DOHH2 (cell line): Measurements from ENCODE around the gene MRPL43.

Experiments
- EZH2phosphoT487 ChIP-seq: fragments of 200-600 bp; sonication (generic); IDR thresholded peaks from 2 replicates; pipeline ENCODE4 v1.6.1; 2017; ENCODE audit warnings: borderline replicate concordance, mild to moderate bottlenecking, antibody characterized with exemption, low read length, moderate library complexity, mixed read lengths
- TF ChIP-seq, protein P1 (sequence below): fragments of 200-600 bp; sonication (generic); IDR thresholded peaks from one replicate; pipeline ENCODE4 v1.5.1; 2014; ENCODE audit warnings: antibody characterized with exemption, mild to moderate bottlenecking, low read depth, low read length; ENCODE audit not compliant: poor library complexity, severe bottlenecking

DNA sequence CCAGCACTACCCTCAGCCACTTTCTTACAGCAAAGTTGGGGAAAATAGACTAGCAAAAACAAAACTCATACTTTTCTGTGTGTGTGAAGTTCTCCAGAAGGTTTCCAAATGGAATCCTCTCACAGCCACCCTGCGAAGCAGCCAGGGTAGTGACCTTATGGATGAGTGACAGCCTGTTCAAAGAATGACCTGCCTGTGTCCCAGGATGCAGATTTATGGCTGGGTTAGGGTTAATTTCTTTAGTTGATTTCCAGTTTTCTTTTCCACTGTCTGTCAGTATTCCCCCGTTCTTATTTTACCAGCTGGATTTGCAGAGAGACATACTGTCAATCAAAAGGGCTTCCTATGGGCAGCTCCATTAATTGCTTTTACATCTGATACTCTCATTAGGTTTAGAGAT lies 20.4 kb downstream of the MRPL43 start:
- TF ChIP-seq, protein P1, sequence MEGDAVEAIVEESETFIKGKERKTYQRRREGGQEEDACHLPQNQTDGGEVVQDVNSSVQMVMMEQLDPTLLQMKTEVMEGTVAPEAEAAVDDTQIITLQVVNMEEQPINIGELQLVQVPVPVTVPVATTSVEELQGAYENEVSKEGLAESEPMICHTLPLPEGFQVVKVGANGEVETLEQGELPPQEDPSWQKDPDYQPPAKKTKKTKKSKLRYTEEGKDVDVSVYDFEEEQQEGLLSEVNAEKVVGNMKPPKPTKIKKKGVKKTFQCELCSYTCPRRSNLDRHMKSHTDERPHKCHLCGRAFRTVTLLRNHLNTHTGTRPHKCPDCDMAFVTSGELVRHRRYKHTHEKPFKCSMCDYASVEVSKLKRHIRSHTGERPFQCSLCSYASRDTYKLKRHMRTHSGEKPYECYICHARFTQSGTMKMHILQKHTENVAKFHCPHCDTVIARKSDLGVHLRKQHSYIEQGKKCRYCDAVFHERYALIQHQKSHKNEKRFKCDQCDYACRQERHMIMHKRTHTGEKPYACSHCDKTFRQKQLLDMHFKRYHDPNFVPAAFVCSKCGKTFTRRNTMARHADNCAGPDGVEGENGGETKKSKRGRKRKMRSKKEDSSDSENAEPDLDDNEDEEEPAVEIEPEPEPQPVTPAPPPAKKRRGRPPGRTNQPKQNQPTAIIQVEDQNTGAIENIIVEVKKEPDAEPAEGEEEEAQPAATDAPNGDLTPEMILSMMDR = no peak
- no peak for TF ChIP-seq EZH2phosphoT487
